Middle frontal gyrus (tissue), 1 donor: ENCODE measurements around the gene CAMK2A.

ENCODE experiments used
- DNase-seq: peaks from one replicate; pipeline ENCODE4 v3.0.0-alpha.2; 2015; ENCODE audit warnings: low spot score; ENCODE audit errors: extremely low spot score

CAMK2A gene

GRCh38 chr5:150316320-150316719, 26.7 kb upstream of the CAMK2A start:
- no peak for DNase-seq

GRCh38 chr5:150315245-150315644, 25.7 kb upstream of the CAMK2A start:
- DNase-seq = no peak

- DNase-seq = no peak
Observed at GRCh38 chr5:150313921-150314716, 24.5 kb upstream of the CAMK2A start.

- DNase-seq = no peak
Observed at GRCh38 chr5:150313501-150313900, 23.9 kb upstream of the CAMK2A start.

GRCh38 chr5:150312518-150312917, 22.9 kb upstream of the CAMK2A start:
- no peak for DNase-seq

GRCh38 chr5:150311015-150311692, 21.6 kb upstream of the CAMK2A start:
- DNase-seq = no peak

- no peak for DNase-seq
Observed at GRCh38 chr5:150310246-150310645, 20.7 kb upstream of the CAMK2A start.

GRCh38 chr5:150309886-150310239, 20.3 kb upstream of the CAMK2A start:
- no peak for DNase-seq

GRCh38 chr5:150309101-150309885, 19.7 kb upstream of the CAMK2A start:
- no peak for DNase-seq

- DNase-seq = no peak
Observed at GRCh38 chr5:150307617-150308426, 18.2 kb upstream of the CAMK2A start.

GRCh38 chr5:150306775-150307174, 17.2 kb upstream of the CAMK2A start:
- no peak for DNase-seq

- no peak for DNase-seq
Observed at GRCh38 chr5:150305557-150305956, 16.0 kb upstream of the CAMK2A start.

- DNase-seq = no peak
Observed at GRCh38 chr5:150305095-150305494, 15.5 kb upstream of the CAMK2A start.

GRCh38 chr5:150304481-150305081, 15.0 kb upstream of the CAMK2A start:
- no peak for DNase-seq

GRCh38 chr5:150303660-150304386, 14.2 kb upstream of the CAMK2A start:
- DNase-seq = no peak

GRCh38 chr5:150303070-150303615, 13.6 kb upstream of the CAMK2A start:
- no peak for DNase-seq

GRCh38 chr5:150302301-150303069, 12.9 kb upstream of the CAMK2A start, which contains the start of gene ARSI:
TSS of gene ARSI (minus strand) at chr5:150302905. CDS start at chr5:150302373, 532 bp downstream.
- DNase-seq = no peak

- no peak for DNase-seq
Observed at GRCh38 chr5:150301901-150302300, 12.3 kb upstream of the CAMK2A start.

- DNase-seq = no peak
Observed at GRCh38 chr5:150301170-150301505, 11.6 kb upstream of the CAMK2A start.
